D721Med (cell line): ENCODE measurements around the gene FBXW10.
"Not testable (repeated sequence)": the region's sequence is repeated elsewhere in the genome, so short reads cannot be mapped to it uniquely, and the experiment has no call there.

Experiments used
- DNase-seq: peaks from one replicate; pipeline ENCODE4 v3.0.0; 2011; ENCODE audit warnings: low spot score; ENCODE audit not compliant: insufficient read length
- FAIRE-seq: peaks from 2 replicates; lab custom pipeline; 2011; peaks lifted over from hg19 to GRCh38; lab: Jason Lieb, UNC
- TF ChIP-seq, protein P1 (sequence below): IDR thresholded peaks from 2 replicates; pipeline ENCODE4 v1.5.1; 2012; ENCODE audit warnings: mild to moderate bottlenecking, control low read depth; ENCODE audit not compliant: insufficient read depth; ENCODE audit errors: missing control alignments

The FBXW10 gene, protein sequence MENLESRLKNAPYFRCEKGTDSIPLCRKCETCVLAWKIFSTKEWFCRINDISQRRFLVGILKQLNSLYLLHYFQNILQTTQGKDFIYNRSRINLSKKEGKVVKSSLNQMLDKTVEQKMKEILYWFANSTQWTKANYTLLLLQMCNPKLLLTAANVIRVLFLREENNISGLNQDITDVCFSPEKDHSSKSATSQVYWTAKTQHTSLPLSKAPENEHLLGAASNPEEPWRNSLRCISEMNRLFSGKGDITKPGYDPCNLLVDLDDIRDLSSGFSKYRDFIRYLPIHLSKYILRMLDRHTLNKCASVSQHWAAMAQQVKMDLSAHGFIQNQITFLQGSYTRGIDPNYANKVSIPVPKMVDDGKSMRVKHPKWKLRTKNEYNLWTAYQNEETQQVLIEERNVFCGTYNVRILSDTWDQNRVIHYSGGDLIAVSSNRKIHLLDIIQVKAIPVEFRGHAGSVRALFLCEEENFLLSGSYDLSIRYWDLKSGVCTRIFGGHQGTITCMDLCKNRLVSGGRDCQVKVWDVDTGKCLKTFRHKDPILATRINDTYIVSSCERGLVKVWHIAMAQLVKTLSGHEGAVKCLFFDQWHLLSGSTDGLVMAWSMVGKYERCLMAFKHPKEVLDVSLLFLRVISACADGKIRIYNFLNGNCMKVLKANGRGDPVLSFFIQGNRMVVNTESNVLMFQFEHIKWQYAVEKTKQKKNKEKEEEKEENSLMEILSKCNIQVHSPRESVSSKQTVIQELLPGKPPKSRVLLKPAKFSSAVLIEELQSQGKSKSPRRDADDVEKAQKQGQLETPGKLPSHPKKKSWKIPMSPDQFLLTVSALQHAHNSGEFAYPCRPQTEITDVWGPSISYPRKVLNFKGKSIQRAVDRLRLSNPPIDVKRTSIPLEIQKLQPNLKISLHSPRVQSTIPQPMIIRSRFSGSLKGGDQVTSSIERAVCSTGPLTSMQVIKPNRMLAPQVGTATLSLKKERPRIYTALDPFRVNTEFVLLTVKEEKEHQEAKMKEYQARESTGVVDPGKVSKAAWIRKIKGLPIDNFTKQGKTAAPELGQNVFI

DNA sequence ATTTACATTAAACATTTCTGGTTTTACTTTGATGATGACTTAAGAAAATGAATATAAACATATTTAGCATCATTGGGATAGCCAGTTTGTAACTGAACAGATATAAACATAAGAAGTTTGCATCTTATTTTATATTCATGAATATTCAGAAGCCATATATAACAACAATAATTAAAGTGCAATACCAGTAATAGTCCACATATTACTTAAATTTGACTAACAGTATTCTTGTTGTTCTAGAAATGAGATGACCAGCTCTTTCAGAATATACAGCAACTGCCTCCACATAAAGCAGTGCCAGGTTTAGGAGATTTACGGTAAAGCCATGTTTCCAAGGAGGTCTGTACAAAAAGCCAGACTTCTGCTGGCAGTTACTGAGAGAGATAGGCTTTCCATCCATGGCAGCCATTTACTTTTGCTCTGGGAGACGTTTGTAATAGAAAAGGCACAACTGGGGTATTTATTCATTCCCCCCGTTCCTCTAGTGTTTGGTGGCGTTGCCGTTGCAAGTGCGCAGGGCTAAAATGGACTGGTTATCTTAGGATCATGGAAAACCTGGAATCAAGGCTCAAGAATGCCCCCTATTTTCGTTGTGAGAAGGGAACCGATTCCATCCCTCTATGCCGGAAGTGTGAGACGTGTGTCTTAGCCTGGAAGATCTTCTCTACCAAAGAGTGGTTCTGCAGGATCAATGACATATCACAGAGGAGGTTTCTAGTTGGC, at the start of gene FBXW10:
Gene FBXW10 (plus strand): TSS at position 356 of the 723 bp plus-strand sequence. CDS start 191 bp downstream, at position 547.
- DNase-seq, FAIRE-seq: not testable (repeated sequence)

DNA sequence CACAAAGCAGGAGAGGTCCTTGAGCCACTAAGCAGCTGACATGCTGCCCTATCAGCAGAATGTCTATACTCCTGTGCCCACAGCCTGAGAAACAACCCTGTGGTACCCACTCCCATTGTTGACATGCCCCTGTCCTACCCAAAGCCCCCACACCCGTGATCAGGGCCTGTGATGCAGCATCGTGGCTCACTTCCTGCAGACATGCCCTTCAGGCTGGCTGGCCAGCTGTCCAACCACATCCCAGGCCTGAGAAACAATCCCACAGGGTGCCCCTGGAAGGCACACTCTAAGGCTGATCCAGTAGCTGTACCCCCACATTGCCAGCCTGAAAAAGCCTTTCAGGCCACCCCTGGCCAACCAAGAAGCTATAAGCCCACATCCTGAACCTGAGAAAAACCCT, 48.7 kb upstream of the FBXW10 start:
- not testable (repeated sequence) for FAIRE-seq

DNA sequence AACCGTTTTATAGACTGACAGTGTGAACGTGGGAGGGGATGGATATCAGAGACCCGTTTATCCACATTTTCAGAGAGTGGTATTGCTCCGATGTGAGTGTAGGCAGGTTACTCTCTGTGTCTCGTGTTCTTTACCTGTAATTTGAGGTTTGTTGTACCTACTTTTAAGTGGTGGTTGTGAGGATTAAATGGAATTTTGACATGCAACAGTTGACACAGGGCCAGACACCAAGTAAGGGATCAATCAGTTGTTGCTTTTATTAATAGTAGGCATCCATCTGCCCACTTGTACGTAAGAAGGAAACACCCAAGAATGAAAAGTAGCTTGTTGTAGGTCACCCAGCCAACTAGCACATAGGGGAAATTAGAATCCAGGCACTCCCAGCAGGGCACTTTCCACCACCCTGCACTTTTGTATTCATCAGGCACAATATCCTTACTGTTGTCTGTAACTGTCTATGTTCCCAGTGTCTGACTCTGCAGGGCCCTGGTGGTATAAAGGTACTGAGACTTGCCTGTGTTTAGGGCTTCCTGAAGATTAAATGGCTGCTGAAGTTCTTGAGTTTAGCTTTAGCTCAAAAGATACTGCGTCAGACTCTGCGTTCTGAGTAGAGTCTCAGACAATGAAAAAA, 45.3 kb upstream of the FBXW10 start:
- not testable (repeated sequence) for DNase-seq, FAIRE-seq

More for the DNA sequence above, 48.7 kb upstream of the FBXW10 start:
- not testable (repeated sequence) for DNase-seq

DNA sequence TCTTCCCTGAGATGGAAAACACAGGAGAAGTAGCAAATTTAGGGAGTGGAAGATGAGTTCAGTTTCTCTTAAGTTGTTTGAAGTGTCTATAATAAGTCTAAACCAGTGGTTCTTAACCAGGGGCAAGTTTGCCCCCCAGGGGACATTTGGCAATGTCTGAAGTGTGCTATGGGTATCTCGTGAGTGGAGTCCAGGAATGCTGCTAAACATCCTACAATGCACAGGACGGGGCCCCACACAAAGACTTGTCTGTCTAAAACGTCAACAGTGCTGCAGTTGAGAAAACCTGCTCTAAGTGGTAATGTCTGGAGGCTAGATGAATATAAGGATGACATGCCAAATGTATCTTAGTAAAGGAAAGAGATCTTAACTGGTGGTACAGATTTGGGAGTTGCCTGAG, 37.9 kb upstream of the FBXW10 start:
- FAIRE-seq, result not testable (repeated sequence)

DNA sequence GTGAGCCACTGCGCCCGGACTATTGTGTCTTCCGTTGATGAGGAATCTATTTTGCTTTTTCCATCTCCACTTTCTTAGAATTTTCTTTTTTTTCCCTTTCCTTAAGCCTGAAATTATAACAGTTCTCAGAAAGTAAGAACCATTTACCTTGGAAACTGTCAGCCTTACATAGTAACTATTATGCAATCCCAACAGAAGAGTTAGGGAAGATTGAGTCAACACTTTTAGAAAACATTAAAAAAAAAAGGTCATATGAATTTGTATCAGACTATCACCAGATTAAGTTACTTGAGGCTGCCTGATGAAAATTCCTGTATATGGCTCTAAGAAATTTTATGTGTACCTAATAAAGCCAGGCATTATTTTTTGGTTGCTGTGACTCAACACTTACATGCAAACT, 35.6 kb upstream of the FBXW10 start:
- not testable (repeated sequence) for DNase-seq, FAIRE-seq

More for the DNA sequence above, 37.9 kb upstream of the FBXW10 start:
- not testable (repeated sequence) for DNase-seq

DNA sequence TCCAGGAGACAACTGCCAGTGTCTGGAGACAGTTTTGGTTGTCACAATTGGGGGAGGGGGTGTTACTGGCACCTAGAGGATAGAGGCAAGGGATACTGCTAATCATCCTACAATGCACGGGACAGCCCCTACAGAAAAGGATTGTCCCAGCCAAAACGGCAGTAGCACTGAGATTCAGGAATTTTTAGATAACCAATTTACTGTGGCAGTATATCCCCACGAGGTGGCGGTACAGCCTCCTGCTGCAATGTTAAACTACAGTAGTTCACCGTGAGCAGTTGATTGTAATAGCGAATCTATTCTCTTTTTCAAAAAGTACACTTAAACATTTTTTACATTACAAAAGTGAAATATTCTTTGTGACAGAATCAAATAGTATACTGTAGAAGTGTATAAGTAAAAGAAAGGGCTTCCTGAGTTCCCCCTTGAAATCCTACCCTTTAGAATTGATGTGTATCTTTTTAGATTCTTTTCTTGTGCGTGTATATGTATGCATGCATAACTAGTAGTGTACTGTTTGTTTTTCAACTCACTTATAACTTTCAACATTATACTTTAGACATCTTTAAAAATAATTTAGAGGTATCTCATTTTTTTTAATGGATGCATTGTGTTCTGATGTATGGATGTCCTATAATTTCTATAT, 31.4 kb upstream of the FBXW10 start:
- TF ChIP-seq, protein P1, sequence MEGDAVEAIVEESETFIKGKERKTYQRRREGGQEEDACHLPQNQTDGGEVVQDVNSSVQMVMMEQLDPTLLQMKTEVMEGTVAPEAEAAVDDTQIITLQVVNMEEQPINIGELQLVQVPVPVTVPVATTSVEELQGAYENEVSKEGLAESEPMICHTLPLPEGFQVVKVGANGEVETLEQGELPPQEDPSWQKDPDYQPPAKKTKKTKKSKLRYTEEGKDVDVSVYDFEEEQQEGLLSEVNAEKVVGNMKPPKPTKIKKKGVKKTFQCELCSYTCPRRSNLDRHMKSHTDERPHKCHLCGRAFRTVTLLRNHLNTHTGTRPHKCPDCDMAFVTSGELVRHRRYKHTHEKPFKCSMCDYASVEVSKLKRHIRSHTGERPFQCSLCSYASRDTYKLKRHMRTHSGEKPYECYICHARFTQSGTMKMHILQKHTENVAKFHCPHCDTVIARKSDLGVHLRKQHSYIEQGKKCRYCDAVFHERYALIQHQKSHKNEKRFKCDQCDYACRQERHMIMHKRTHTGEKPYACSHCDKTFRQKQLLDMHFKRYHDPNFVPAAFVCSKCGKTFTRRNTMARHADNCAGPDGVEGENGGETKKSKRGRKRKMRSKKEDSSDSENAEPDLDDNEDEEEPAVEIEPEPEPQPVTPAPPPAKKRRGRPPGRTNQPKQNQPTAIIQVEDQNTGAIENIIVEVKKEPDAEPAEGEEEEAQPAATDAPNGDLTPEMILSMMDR, result peak; percentile 19
- not testable (repeated sequence) for DNase-seq, FAIRE-seq

DNA sequence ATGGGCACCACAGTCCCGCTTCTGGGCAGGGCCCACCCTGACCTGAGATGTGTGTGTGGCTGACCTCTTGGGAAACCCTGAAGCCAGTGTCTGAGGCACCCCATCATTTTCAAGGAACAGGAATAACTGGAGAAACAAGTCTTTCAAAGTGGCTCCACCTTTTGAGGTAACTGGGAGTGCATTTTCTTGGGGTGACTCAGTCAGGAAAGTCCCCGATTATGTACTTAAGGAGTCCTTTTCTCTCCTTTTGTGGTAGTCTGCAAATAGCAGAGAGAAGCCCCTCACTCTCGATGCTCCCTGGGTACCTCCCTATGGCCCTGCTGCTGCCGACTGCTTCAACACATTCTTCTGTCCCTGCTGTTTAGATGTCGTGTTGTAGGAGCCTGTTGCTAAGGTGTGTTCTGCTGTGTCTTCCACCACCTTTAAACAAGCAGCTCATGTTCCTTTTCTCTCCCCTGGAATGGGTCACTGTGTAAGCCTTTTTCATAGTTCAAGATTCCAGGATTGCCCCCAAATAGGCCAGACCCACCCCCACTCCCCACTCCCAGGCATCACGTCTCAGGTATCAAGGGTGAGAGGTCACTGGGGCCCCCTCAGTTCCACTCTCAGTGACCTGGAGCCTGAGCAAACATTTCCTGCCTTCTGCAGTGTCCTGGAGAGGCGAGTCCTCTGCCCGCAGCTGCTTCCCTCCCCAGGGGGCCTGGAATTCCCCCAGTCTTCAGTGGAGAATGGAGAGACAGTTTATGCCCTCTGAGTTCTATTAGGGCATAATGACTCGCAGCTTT, 25.0 kb upstream of the FBXW10 start:
- not testable (repeated sequence) for DNase-seq, FAIRE-seq

DNA sequence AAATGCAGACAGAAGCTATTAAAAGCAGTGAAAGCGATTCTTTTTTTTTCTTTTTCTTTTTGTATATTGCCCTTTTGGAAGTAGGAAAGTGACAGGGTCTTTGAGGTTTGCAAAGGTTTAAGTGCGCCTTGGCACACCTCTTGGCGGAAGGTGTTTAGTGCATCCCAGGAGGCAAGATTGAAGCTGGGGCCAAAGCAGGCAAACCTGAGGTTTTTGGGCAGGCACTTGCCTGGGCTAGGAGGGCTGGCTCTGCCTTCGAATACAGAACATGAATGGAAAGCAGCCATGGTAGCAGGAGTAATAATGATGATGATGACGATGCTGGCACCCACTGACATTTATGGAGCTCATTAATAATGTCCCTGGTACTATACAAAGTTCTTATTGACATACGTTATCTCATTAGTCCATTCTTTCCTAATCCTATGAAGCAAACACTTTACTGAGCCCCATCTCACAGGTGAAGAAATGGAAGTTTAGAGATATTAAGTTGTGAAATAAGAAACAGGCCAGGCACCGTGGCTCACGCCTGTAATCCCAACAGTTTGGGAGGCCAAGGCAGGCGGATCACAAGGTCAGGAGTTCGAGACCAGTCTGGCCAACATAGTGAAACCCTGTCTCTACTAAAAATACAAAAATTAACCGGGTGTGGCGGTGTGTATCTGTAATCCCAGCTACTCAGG, 24.3 kb upstream of the FBXW10 start:
- not testable (repeated sequence) for DNase-seq, FAIRE-seq

DNA sequence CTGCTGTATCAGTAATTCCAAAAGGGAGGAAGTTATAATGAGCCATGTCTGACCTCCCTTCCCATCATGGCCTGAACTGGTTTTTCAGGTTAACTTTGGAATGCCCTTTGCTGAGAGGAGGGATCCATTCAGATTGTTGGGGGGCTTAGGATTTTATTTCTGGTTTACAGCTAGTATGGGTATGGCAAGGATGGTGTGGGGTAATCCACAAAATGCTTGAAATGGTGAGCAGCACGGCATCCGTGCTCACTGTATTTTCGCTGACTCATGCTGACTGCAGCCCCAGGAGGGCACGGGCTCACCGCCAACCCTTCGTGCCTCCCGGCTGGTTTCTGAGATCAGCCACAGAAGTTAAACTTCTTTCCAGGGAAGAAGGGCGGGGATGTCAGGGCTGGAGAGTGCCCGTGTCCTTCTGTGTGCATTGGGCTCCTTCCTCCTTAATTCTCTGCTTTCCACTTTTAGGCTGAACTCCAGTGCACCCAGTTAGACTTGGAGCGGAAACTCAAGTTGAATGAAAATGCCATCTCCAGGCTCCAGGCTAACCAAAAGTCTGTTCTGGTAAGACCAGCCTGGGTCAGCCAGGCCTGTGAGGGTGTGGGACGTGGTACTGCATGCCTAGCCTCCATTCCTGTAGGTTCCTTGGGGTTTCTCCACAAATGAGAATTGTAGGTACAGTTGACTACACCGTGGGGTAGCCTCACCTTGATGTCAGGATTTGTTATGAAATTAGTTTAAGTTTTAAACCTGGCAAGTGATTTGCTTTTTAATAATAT, 21.9 kb upstream of the FBXW10 start:
- not testable (repeated sequence) for DNase-seq, FAIRE-seq

DNA sequence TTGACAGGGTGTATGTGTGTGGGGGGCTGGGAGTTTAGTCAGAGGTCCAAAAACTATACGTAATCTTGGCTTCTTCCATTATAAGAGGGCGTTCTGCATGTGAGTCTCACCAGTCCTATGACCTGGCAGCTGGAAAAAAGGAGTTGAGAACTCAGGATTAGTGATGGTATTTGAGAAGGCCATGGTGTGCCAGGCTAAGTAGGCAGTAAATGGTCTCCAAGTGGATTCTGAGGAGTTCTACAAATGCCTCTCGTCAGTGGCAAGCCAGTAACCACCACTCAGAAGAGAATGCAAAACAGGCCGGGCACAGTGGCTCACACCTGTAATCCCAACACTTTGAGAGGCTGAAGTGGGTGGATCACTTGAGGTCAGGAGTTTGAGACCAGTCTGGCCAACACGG, 21.2 kb upstream of the FBXW10 start:
- DNase-seq, FAIRE-seq: not testable (repeated sequence)

DNA sequence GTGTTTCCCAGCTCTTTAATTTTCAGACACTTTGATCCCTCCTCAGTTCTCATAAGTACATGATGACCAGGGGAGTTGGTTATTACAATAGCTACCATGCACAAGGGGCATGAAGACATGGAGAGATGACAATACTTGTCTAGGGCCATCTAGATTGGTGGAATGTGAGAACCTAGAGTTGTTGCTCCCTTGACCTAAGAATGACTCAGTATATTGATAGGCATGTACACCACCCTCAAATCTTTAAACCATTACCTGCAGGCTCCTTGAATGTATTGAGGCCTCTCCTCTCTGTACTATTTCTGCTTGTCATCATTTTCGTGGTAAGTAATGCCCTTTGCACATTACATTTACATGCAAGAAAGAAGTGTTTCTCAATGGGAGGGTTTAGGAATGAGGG, 20.3 kb upstream of the FBXW10 start:
- not testable (repeated sequence) for DNase-seq, FAIRE-seq

DNA sequence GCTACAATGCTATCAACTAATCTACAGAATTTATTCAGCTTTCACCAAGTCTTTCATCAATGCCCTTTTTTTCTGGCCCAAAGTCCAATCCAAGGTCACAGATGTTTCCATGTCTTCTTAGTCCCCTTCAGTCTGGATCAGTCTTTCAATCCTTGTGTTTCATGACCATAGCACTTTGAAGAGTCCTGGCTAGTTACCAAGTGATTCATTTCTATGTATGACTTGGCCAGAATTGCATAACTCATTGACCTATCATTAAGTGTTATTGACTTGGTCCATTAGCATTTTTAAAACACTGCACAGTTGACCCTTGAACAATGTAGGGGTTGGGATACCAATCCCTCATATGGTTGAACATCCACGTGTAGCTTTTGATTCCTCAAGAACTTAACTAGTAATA, 11.4 kb upstream of the FBXW10 start:
- DNase-seq, FAIRE-seq: not testable (repeated sequence)

DNA sequence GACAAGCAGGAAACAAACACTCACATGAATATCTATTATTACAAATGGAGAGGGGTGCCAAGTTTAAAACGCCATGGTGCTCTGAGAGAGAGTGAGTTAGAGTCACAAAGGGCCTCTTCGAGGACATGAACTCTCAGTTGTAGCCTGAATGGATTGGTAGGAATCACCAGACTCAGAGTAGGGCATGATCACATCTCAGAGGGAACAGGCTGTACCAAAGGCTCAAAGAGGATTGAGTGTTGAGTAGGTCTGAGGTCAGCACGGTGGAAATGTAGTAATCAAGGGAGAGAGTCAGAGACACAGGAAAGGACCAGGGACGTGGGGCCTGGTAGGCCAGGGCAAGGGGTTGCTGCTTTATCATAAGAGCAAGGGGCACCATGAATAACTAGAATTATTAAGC, 10.5 kb upstream of the FBXW10 start:
- DNase-seq, FAIRE-seq: not testable (repeated sequence)

DNA sequence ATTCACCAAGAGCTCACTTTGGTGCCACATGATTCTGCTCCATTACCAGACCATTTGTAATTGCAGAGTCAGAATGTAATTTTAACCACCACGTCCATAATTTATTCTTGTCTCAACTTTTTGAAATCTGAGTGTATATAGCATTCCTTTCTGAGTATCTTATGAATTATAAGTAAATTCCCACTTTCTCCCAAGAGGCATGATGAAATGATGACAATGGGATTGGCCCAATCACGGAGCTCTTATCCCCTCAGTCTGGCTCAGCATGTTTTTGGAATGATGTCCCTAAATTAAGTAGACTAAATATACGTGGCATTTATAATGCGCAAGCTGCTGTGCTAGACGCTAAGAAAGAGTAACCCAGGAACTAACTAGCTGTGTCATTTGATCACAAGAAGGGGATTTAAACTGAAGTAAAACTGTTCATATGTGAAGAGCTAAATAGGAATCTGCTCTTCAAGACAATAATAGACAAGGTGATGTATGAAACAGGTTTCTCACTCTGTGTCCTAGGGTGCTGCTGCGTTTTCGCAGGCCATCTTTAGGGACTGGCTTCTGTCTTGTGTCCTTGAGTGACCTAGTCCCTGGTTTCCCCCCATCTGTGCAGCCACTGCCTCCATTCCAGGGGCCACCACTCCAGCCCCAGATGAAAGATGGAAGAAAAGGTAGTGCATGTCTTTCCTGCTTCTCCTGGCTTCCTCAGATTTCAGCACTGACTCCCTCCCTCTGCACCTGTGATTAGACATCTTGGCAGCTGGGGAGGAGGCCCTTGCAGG, 4.0 kb upstream of the FBXW10 start:
- not testable (repeated sequence) for DNase-seq, FAIRE-seq
